PFSK-1 (cell line): Measurements from ENCODE around the gene CNTNAP2.

ENCODE experiments used
- FOXP2 ChIP-seq: optimal IDR thresholded peaks from 2 replicates; pipeline ENCODE3; 2011; ENCODE audit warnings: borderline replicate concordance, control low read depth, inconsistent platforms; ENCODE audit not compliant: insufficient read depth; ENCODE audit errors: extremely low read length, extremely low read depth
- POLR2AphosphoS5 ChIP-seq: IDR thresholded peaks from 2 replicates; pipeline ENCODE4 v1.6.1; 2012; ENCODE audit warnings: low read depth, mild to moderate bottlenecking, control low read depth, low read length, moderate library complexity
- SIN3A ChIP-seq: IDR thresholded peaks from 2 replicates; pipeline ENCODE4 v1.6.1; 2012; ENCODE audit warnings: mild to moderate bottlenecking, low read length, moderate library complexity, borderline replicate concordance; ENCODE audit not compliant: insufficient read depth
- TAF1 ChIP-seq: IDR thresholded peaks from 2 replicates; pipeline ENCODE4 v1.6.1; 2012; ENCODE audit warnings: low read length, control low read depth, borderline replicate concordance; ENCODE audit not compliant: insufficient read depth
- TF ChIP-seq, protein P1 (sequence below), 2 experiments: IDR thresholded peaks; 2 replicates each; pipeline versions ENCODE4 v1.6.1 to v1.8.0; 2011 to 2012; ENCODE audit warnings: low read depth in 2 of 2, low read length in 2 of 2, control low read depth in 1 of 2, inconsistent platforms in 1 of 2, mild to moderate bottlenecking in 1 of 2, moderate library complexity in 1 of 2; ENCODE audit not compliant: insufficient read depth in 1 of 2

The CNTNAP2 gene

DNA sequence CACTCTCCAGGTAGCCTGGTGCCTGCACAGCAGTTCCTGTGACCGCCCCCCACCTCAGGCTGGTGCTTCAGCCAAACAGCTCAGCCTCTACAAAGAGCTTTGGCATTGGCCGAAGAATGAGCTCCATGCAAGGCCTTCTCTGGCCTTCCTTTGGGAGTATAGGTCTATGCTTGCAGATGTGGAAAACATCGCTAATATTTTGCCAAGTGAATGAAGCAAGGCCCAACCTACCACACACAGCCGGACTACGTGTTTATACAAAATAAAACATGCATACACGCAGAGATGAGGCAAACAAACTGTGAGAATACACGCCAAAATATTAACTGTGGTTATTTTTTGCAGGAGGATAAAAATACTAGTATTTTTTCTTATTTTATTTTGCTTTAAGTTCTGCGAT is 2057.8 kb downstream of the CNTNAP2 start:
- no peak for TF ChIP-seq SIN3A
- TF ChIP-seq, protein P1, sequence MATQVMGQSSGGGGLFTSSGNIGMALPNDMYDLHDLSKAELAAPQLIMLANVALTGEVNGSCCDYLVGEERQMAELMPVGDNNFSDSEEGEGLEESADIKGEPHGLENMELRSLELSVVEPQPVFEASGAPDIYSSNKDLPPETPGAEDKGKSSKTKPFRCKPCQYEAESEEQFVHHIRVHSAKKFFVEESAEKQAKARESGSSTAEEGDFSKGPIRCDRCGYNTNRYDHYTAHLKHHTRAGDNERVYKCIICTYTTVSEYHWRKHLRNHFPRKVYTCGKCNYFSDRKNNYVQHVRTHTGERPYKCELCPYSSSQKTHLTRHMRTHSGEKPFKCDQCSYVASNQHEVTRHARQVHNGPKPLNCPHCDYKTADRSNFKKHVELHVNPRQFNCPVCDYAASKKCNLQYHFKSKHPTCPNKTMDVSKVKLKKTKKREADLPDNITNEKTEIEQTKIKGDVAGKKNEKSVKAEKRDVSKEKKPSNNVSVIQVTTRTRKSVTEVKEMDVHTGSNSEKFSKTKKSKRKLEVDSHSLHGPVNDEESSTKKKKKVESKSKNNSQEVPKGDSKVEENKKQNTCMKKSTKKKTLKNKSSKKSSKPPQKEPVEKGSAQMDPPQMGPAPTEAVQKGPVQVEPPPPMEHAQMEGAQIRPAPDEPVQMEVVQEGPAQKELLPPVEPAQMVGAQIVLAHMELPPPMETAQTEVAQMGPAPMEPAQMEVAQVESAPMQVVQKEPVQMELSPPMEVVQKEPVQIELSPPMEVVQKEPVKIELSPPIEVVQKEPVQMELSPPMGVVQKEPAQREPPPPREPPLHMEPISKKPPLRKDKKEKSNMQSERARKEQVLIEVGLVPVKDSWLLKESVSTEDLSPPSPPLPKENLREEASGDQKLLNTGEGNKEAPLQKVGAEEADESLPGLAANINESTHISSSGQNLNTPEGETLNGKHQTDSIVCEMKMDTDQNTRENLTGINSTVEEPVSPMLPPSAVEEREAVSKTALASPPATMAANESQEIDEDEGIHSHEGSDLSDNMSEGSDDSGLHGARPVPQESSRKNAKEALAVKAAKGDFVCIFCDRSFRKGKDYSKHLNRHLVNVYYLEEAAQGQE (IDR thresholded peaks at IDR 0.05; ENCODE audit: insufficient read depth in 1 of 2, low read depth in 2 of 2, low read length in 2 of 2): no peak
- no peak for TF ChIP-seq POLR2AphosphoS5
- no peak for TF ChIP-seq TAF1
- no peak for TF ChIP-seq FOXP2

GRCh38 chr7:148175512-148175911 is 2058.9 kb downstream of the CNTNAP2 start:
- TF ChIP-seq, protein P1 (IDR thresholded peaks at IDR 0.05; ENCODE audit: insufficient read depth in 1 of 2, low read depth in 2 of 2, low read length in 2 of 2): no peak
- TF ChIP-seq TAF1 (no peak), POLR2AphosphoS5 (no peak), SIN3A (no peak), FOXP2 (no peak)

DNA sequence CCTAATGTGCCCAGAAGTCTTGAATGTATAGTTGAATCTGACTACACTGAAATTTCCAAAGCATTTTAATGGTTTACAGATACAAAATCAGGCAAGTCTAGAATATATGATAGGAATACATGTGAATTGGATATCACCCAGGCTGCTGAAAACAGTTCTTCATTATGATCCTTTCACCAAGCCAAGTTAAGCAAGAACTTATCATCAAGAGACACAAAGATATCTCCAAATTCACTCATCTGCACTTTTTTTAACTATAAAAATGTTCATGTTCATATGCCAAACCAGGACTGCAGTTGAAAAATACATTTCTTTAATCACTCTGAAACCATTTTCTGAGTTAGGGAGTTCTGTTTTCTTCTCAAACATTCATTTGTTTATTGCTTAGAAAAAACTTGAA is 2061.4 kb downstream of the CNTNAP2 start:
- TF ChIP-seq FOXP2: no peak
- TF ChIP-seq, protein P1 (IDR thresholded peaks at IDR 0.05; ENCODE audit: insufficient read depth in 1 of 2, low read depth in 2 of 2, low read length in 2 of 2): no peak
- no peak for TF ChIP-seq SIN3A
- no peak for TF ChIP-seq TAF1
- TF ChIP-seq POLR2AphosphoS5: no peak

DNA sequence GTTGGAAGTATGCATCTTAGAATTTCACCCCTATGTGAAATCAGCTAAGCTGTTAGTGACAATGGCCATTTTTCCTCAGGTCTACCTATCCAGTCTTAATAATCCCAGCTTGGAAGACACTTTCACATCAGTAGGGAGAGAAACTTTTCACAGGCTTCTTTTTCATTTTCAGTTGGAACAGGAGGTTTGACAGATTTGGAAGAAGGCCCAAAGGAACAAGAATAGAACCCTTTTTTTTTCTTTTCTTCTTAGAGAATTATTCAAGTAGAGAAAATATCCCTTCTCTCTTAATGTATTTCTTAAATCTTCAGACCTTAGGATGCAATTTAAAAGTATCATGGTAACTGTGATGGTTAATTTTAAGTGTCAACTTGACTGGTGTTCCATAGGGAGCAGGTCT is 2063.5 kb downstream of the CNTNAP2 start:
- TF ChIP-seq, protein P1 (IDR thresholded peaks at IDR 0.05; ENCODE audit: insufficient read depth in 1 of 2, low read depth in 2 of 2, low read length in 2 of 2): no peak
- TF ChIP-seq POLR2AphosphoS5: no peak

- TF ChIP-seq FOXP2 (no peak), POLR2AphosphoS5 (no peak), TAF1 (no peak), SIN3A (no peak)
- TF ChIP-seq, protein P1 (IDR thresholded peaks at IDR 0.05; ENCODE audit: insufficient read depth in 1 of 2, low read depth in 2 of 2, low read length in 2 of 2): no peak
These were observed 2065.7 kb downstream of the CNTNAP2 start for GRCh38 chr7:148182264-148182663.
